Activated CD8-positive, alpha-beta T cell treated with anti-CD3 and anti-CD28 coated beads for 36 hours (primary cell): ENCODE data around the gene POLD4. TPM values are rescaled to one million over a fixed set of nuclear protein-coding genes. Genes with fewer than 3 reads are reported as not detected.

Source experiments
- ATAC-seq: fragments of 200-7000 bp; cut with Tn5 transposase; one replicate; pipeline ENCODE4 v1.10.0; 2021; ENCODE audit warnings: mild to moderate bottlenecking, moderate library complexity
- CTCF ChIA-PET: fragments of 350-600 bp; sonication (Branson Sonifier 250); formaldehyde crosslinking; loops from one replicate; lab custom pipeline; 2021; ENCODE audit warnings: antibody characterized with exemption; lab: Charles Lee
- POLR2A ChIA-PET: fragments of 350-600 bp; sonication (Branson Sonifier 250); formaldehyde crosslinking; loops from one replicate; lab custom pipeline; 2021; ENCODE audit warnings: antibody characterized with exemption; lab: Charles Lee
- DNase-seq: peaks from one replicate; pipeline ENCODE4 v3.0.0-alpha.2; 2020
- H3K27ac Mint-ChIP-seq: one replicate; pipeline ENCODE4 v1.8.0; 2021; ENCODE audit warnings: mild to moderate bottlenecking, mixed read lengths
- H3K27me3 Mint-ChIP-seq: one replicate; pipeline ENCODE4 v1.8.0; 2021; ENCODE audit warnings: mixed read lengths
- H3K36me3 Mint-ChIP-seq: one replicate; pipeline ENCODE4 v1.8.0; 2021; ENCODE audit warnings: low read depth, mixed read lengths
- H3K4me1 Mint-ChIP-seq: one replicate; pipeline ENCODE4 v1.8.0; 2021; ENCODE audit warnings: low read depth, mixed read lengths
- H3K4me3 Mint-ChIP-seq: one replicate; pipeline ENCODE4 v1.8.0; 2021; ENCODE audit warnings: mild to moderate bottlenecking, moderate library complexity, mixed read lengths
- H3K9me3 Mint-ChIP-seq: one replicate; pipeline ENCODE4 v1.8.0; 2021; ENCODE audit warnings: mixed read lengths
- CTCF ChIP-seq: fragments of 200-600 bp; IDR thresholded peaks from one replicate; pipeline ENCODE4 v1.8.0; 2022; ENCODE audit warnings: antibody characterized with exemption, mild to moderate bottlenecking
- intact Hi-C: fragments of 100-400 bp; cut with micrococcal nuclease; formaldehyde crosslinking; loops from one replicate; pipeline ENCODE4 v1.10.0; 2022
- total RNA-seq, 2 experiments: library from RNA; stranded (reverse); gene quantifications; one replicate each; pipeline ENCODE4 v1.2.3, GENCODE V29; 2021

POLD4 gene
- total RNA-seq, 2 experiments from 2014 or later = 34.1 to 36.1 TPM

GRCh38 chr11:67308031-67308866, 45.1 kb downstream of the POLD4 start:
- ChIA-PET POLR2A (interaction anchor here (1.0 to 2.0 kb wide), 5 partner anchors 9 to 68 kb away, joined by 3 to 7 read pairs (median 5); partner anchors contain the start of gene ANKRD13D), CTCF (interaction anchor here (0.6 to 1.8 kb wide), 4 partner anchors 9 to 50 kb away, joined by 3 to 7 read pairs (median 3); no protein-coding TSS in a partner anchor)
- DNase-seq (no peak), ATAC-seq (no peak)
- H3K27ac Mint-ChIP-seq = no peak overlapping the region
- H3K36me3 Mint-ChIP-seq = no peaks in the 10 kb centered on the region
- intact Hi-C loops = no loop called here
- H3K4me1 Mint-ChIP-seq = peaks cover 18% of the 10 kb centered on the region
- no peak overlapping the region for H3K4me3 Mint-ChIP-seq
- TF ChIP-seq CTCF = no peak
- no peaks in the 10 kb centered on the region for H3K9me3 Mint-ChIP-seq
- H3K27me3 Mint-ChIP-seq = no peaks in the 10 kb centered on the region

GRCh38 chr11:67307545-67308001, 45.8 kb downstream of the POLD4 start:
- intact Hi-C loops = no loop called here
- H3K9me3 Mint-ChIP-seq = no peaks in the 10 kb centered on the region
- no peak for TF ChIP-seq CTCF
- H3K4me3 Mint-ChIP-seq = no peak overlapping the region
- ATAC-seq (no peak), DNase-seq (no peak)
- peaks cover 15% of the 10 kb centered on the region for H3K4me1 Mint-ChIP-seq
- POLR2A ChIA-PET = interaction anchor here (1.0 to 1.4 kb wide), 5 partner anchors 10 to 101 kb away, joined by 3 to 7 read pairs (median 4); partner anchors contain the start of gene ANKRD13D
- H3K27ac Mint-ChIP-seq = no peak overlapping the region
- CTCF ChIA-PET = interaction anchor here (0.6 to 1.8 kb wide), 4 partner anchors 10 to 50 kb away, joined by 3 to 7 read pairs (median 3); no protein-coding TSS in a partner anchor
- H3K36me3 Mint-ChIP-seq = peaks cover 3% of the 10 kb centered on the region
- H3K27me3 Mint-ChIP-seq = no peaks in the 10 kb centered on the region

DNA sequence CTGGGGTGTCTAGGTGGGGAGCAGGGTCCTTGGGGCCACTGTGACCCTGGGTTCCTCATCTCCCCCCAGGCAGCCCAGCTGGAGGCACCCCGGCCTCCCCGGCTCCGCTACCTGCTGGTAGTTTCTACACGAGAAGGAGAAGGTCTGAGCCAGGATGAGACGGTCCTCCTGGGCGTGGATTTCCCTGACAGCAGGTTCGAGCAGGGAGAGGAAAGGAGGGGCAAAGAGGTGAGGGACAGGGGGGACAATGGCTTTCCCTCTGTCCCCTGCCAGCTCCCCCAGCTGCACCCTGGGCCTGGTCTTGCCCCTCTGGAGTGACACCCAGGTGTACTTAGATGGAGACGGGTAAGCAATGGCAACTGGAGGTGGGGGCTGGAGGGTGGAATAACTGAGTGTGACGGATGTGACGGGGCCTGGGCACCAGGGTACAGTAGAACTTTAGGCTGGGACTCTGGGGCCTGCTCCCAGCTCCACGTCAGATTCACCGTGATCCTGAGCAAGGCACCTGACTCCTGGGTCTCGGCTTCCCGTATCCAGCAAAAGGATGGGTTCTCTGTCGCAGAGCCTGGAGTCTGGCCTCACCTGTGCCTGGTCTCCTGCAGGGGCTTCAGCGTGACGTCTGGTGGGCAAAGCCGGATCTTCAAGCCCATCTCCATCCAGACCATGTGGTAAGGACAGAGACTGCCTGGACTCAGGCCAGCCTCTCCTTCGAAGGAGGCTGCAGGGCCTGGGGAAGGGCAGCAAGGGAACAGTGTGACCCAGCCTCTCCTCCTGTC, 46.4 kb downstream of the POLD4 start:
- intact Hi-C loops = no loop called here
- CTCF ChIA-PET = interaction anchor here (1.0 to 1.8 kb wide), 3 partner anchors 10 to 45 kb away, joined by 3 to 7 read pairs (median 3); no protein-coding TSS in a partner anchor
- H3K4me3 Mint-ChIP-seq = no peak overlapping the region
- H3K9me3 Mint-ChIP-seq = no peaks in the 10 kb centered on the region
- no peak for TF ChIP-seq CTCF
- no peak for DNase-seq
- no peak overlapping the region for H3K27ac Mint-ChIP-seq
- no peaks in the 10 kb centered on the region for H3K27me3 Mint-ChIP-seq
- no peak for ATAC-seq
- POLR2A ChIA-PET = interaction anchor here (1.0 to 1.4 kb wide), 5 partner anchors 10 to 102 kb away, joined by 3 to 7 read pairs (median 4); partner anchors contain the start of gene ANKRD13D
- peaks cover 12% of the 10 kb centered on the region for H3K4me1 Mint-ChIP-seq
- peaks cover 7% of the 10 kb centered on the region for H3K36me3 Mint-ChIP-seq

GRCh38 chr11:67304511-67305113, 48.7 kb downstream of the POLD4 start:
- DNase-seq (no peak), ATAC-seq (no peak)
- Mint-ChIP-seq H3K36me3 (peaks cover 12% of the 10 kb centered on the region), H3K9me3 (no peaks in the 10 kb centered on the region), H3K4me3 (peak overlapping the region; percentile 59), H3K4me1 (peaks cover 7% of the 10 kb centered on the region), H3K27me3 (no peaks in the 10 kb centered on the region), H3K27ac (no peak overlapping the region)
- intact Hi-C loops = no loop called here
- POLR2A ChIA-PET = interaction anchor here (0.7 to 6.9 kb wide), 8 partner anchors 10 to 64 kb away, joined by 3 to 88 read pairs (median 6); partner anchors contain the start of gene ANKRD13D
- no peak for TF ChIP-seq CTCF
- CTCF ChIA-PET = interaction anchor here (0.6 to 4.5 kb wide), 5 partner anchors 9 to 48 kb away, joined by 3 to 23 read pairs (median 3); partner anchors contain the start of gene POLD4
